Astrocyte (in vitro differentiated cells and primary cell): Measurements from ENCODE around the gene ACMSD. TPM values are rescaled to one million over a fixed set of nuclear protein-coding genes. Genes with fewer than 3 reads are reported as not detected.
"Not testable (repeated sequence)": the region's sequence is repeated elsewhere in the genome, so short reads cannot be mapped to it uniquely, and the experiment has no call there.

Experiments
- DNase-seq: peaks from one replicate; pipeline ENCODE4 v3.0.0-alpha.2; 2010; ENCODE audit warnings: low read depth
- FAIRE-seq: peaks from 2 replicates; lab custom pipeline; 2011; peaks lifted over from hg19 to GRCh38; lab: Jason Lieb, UNC
- H2AFZ ChIP-seq: 2 replicates; pipeline ENCODE4 v1.6.0; 2012; ENCODE audit warnings: low read depth, low read length, inconsistent platforms
- H3K27ac ChIP-seq: 2 replicates; pipeline ENCODE4 v1.5.1; 2011; ENCODE audit warnings: low read depth, low read length, inconsistent platforms
- H3K27me3 ChIP-seq: 2 replicates; pipeline ENCODE4 v1.6.0; 2011; ENCODE audit warnings: low read length, inconsistent platforms; ENCODE audit not compliant: insufficient read depth
- H3K36me3 ChIP-seq: 2 replicates; pipeline ENCODE4 v1.5.1; 2011; ENCODE audit warnings: low read length, inconsistent platforms; ENCODE audit not compliant: insufficient read depth
- H3K4me1 ChIP-seq: 2 replicates; pipeline ENCODE4 v1.5.1; 2011; ENCODE audit warnings: low read length, inconsistent platforms; ENCODE audit not compliant: insufficient read depth
- H3K4me2 ChIP-seq: 2 replicates; pipeline ENCODE4 v1.6.0; 2012; ENCODE audit warnings: low read length, inconsistent platforms
- H3K4me3 ChIP-seq: 2 replicates; pipeline ENCODE4 v1.5.1; 2011; ENCODE audit warnings: low read depth, mild to moderate bottlenecking, low read length, inconsistent platforms; ENCODE audit not compliant: insufficient read depth
- H3K79me2 ChIP-seq: 2 replicates; pipeline ENCODE4 v1.6.0; 2012; ENCODE audit warnings: mild to moderate bottlenecking, low read length, inconsistent platforms; ENCODE audit not compliant: insufficient read depth
- H3K9ac ChIP-seq: 2 replicates; pipeline ENCODE4 v1.6.0; 2012; ENCODE audit warnings: mild to moderate bottlenecking, low read length, inconsistent platforms
- H3K9me3 ChIP-seq: 2 replicates; pipeline ENCODE4 v1.5.1; 2012; ENCODE audit warnings: low read depth, mild to moderate bottlenecking, low read length, inconsistent platforms; ENCODE audit not compliant: insufficient read depth
- H4K20me1 ChIP-seq: 2 replicates; pipeline ENCODE4 v1.6.0; 2012; ENCODE audit warnings: low read length, inconsistent platforms; ENCODE audit not compliant: insufficient read depth
- H3K27ac Mint-ChIP-seq: one replicate; pipeline ENCODE4 v1.8.0; 2021; ENCODE audit warnings: mild to moderate bottlenecking, mixed read lengths; ENCODE audit not compliant: unreplicated experiment
- H3K27me3 Mint-ChIP-seq: one replicate; pipeline ENCODE4 v1.8.0; 2021; ENCODE audit warnings: low read depth, mixed read lengths; ENCODE audit not compliant: unreplicated experiment
- H3K36me3 Mint-ChIP-seq: one replicate; pipeline ENCODE4 v1.8.0; 2021; ENCODE audit warnings: low read depth, mixed read lengths; ENCODE audit not compliant: unreplicated experiment
- H3K4me1 Mint-ChIP-seq: one replicate; pipeline ENCODE4 v1.8.0; 2021; ENCODE audit warnings: low read depth, mixed read lengths; ENCODE audit not compliant: unreplicated experiment
- H3K4me3 Mint-ChIP-seq: one replicate; pipeline ENCODE4 v1.8.0; 2021; ENCODE audit warnings: mild to moderate bottlenecking, moderate library complexity, mixed read lengths; ENCODE audit not compliant: unreplicated experiment
- H3K9me3 Mint-ChIP-seq: one replicate; pipeline ENCODE4 v1.8.0; 2021; ENCODE audit warnings: mild to moderate bottlenecking, mixed read lengths; ENCODE audit not compliant: unreplicated experiment
- CTCF ChIP-seq: IDR thresholded peaks from 2 replicates; pipeline ENCODE4 v1.5.1; 2011; ENCODE audit warnings: low read depth, mild to moderate bottlenecking, inconsistent platforms, low read length, moderate library complexity; ENCODE audit not compliant: insufficient read depth
- EZH2 ChIP-seq: IDR thresholded peaks from 2 replicates; pipeline ENCODE4 v1.6.1; 2012; ENCODE audit warnings: mild to moderate bottlenecking, low read length, inconsistent platforms; ENCODE audit not compliant: insufficient read depth
- total RNA-seq: library from RNA; stranded (reverse); gene quantifications from 2 replicates; pipeline ENCODE4 v1.2.1, GENCODE V29; 2021

ACMSD gene
- total RNA-seq, 1 donor from 2014 or later: not detected

- Histone ChIP-seq H4K20me1 (no peaks in the 10 kb centered on the region), H3K36me3 (no peaks in the 10 kb centered on the region), H3K4me1 (peaks cover 9% of the 10 kb centered on the region), H3K27ac (no peak overlapping the region), H3K9ac (no peak overlapping the region), H3K27me3 (no peaks in the 10 kb centered on the region), H3K4me2 (peak overlapping the region; percentile 30), H2AFZ (no peak overlapping the region), H3K4me3 (no peak overlapping the region), H3K9me3 (no peaks in the 10 kb centered on the region), H3K79me2 (no peaks in the 10 kb centered on the region)
- Mint-ChIP-seq H3K27me3 (peaks cover 8% of the 10 kb centered on the region), H3K4me1 (peaks cover 10% of the 10 kb centered on the region), H3K4me3 (no peak overlapping the region), H3K9me3 (no peaks in the 10 kb centered on the region), H3K36me3 (peaks cover 2% of the 10 kb centered on the region), H3K27ac (peak overlapping the region; percentile 16)
- TF ChIP-seq CTCF (no peak), EZH2 (no peak)
- FAIRE-seq (no peak), DNase-seq (peak; percentile 85)
Measured at GRCh38 chr2:134845719-134846118, 7.3 kb downstream of the ACMSD start.

- TF ChIP-seq CTCF: no peak
- no peak for TF ChIP-seq EZH2
- no peak overlapping the region for H3K4me3 ChIP-seq
- no peak overlapping the region for H3K27ac ChIP-seq
- H3K9me3 ChIP-seq: no peaks in the 10 kb centered on the region
- peaks cover 9% of the 10 kb centered on the region for H3K4me1 ChIP-seq
- Mint-ChIP-seq H3K27me3 (peaks cover 8% of the 10 kb centered on the region), H3K4me1 (peaks cover 10% of the 10 kb centered on the region), H3K36me3 (peaks cover 2% of the 10 kb centered on the region), H3K9me3 (no peaks in the 10 kb centered on the region), H3K4me3 (no peak overlapping the region), H3K27ac (no peak overlapping the region)
- no peaks in the 10 kb centered on the region for H4K20me1 ChIP-seq
- H3K9ac ChIP-seq: no peak overlapping the region
- H3K27me3 ChIP-seq: no peaks in the 10 kb centered on the region
- DNase-seq (no peak), FAIRE-seq (no peak)
- no peak overlapping the region for H3K4me2 ChIP-seq
- no peaks in the 10 kb centered on the region for H3K79me2 ChIP-seq
- no peak overlapping the region for H2AFZ ChIP-seq
- no peaks in the 10 kb centered on the region for H3K36me3 ChIP-seq
Measured at GRCh38 chr2:134846213-134846612, 7.8 kb downstream of the ACMSD start.

GRCh38 chr2:134847582-134847981, 9.2 kb downstream of the ACMSD start:
- H2AFZ ChIP-seq, H3K4me3 ChIP-seq, H3K79me2 ChIP-seq, H3K9ac ChIP-seq, H3K4me2 ChIP-seq, H3K4me3 Mint-ChIP-seq, FAIRE-seq, H4K20me1 ChIP-seq, H3K4me1 ChIP-seq, DNase-seq, H3K36me3 ChIP-seq, H3K9me3 ChIP-seq, H3K36me3 Mint-ChIP-seq, H3K27me3 ChIP-seq, H3K4me1 Mint-ChIP-seq, H3K27ac Mint-ChIP-seq, H3K27ac ChIP-seq, H3K27me3 Mint-ChIP-seq, H3K9me3 Mint-ChIP-seq: not testable (repeated sequence)
